ENCODE measurements around the gene ADCY4.

DNA sequence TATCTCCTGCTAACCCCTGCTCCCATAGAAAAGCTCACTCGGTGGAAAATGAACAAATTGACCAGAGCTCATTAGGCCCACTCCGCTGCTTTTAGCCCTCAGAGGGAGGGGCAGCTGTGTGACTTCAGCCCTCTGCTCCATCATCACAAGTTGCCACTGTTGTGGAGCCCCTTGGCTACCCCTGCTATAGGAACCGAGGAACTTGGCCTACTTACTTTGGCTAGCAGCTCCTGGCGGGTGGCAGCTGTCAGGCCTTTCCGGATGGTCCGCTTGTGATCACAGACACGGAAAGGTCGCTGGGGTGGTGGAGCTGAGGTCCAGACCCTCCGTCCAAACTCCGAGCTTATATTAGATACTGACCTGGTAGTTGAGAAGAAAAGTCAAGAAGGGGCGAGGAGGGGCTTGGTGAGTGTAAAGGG, 27.7 kb downstream of the ADCY4 start:
- TF ChIP-seq, protein P1, sequence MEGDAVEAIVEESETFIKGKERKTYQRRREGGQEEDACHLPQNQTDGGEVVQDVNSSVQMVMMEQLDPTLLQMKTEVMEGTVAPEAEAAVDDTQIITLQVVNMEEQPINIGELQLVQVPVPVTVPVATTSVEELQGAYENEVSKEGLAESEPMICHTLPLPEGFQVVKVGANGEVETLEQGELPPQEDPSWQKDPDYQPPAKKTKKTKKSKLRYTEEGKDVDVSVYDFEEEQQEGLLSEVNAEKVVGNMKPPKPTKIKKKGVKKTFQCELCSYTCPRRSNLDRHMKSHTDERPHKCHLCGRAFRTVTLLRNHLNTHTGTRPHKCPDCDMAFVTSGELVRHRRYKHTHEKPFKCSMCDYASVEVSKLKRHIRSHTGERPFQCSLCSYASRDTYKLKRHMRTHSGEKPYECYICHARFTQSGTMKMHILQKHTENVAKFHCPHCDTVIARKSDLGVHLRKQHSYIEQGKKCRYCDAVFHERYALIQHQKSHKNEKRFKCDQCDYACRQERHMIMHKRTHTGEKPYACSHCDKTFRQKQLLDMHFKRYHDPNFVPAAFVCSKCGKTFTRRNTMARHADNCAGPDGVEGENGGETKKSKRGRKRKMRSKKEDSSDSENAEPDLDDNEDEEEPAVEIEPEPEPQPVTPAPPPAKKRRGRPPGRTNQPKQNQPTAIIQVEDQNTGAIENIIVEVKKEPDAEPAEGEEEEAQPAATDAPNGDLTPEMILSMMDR (IDR thresholded peaks at IDR 0.05), result no peak
- TF ChIP-seq EP300 (IDR thresholded peaks at IDR 0.05) (no peak), POLR2AphosphoS5 (IDR thresholded peaks at IDR 0.05) (no peak), POLR2A (IDR thresholded peaks at IDR 0.05) (no peak)

Data from gastroesophageal sphincter (tissue), 3 donors.